ENCODE data around the gene EIF4ENIF1.
"Not testable (repeated sequence)": the region's sequence is repeated elsewhere in the genome, so short reads cannot be mapped to it uniquely, and the experiment has no call there.

The EIF4ENIF1 gene

GRCh38 chr22:31497148-31497938 is 7.7 kb upstream of the EIF4ENIF1 start:
- no peak for TF ChIP-seq CTCF (IDR thresholded peaks at IDR 0.05; ENCODE audit: insufficient read depth, missing control alignments)
- no peak for DNase-seq (ENCODE audit: insufficient read length, low spot score)
- FAIRE-seq: no peak

- TF ChIP-seq CTCF (IDR thresholded peaks at IDR 0.05; ENCODE audit: insufficient read depth, missing control alignments): no peak
- no peak for DNase-seq (ENCODE audit: insufficient read length, low spot score)
- FAIRE-seq: no peak
These were observed 7.1 kb upstream of the EIF4ENIF1 start for GRCh38 chr22:31496735-31497146.

- DNase-seq (ENCODE audit: insufficient read length, low spot score): peak; percentile 22
- peak; percentile 29 for TF ChIP-seq CTCF (IDR thresholded peaks at IDR 0.05; ENCODE audit: insufficient read depth, missing control alignments)
- no peak for FAIRE-seq
These were observed 6.5 kb upstream of the EIF4ENIF1 start, which contains the start of gene SFI1 for GRCh38 chr22:31496007-31496734. SFI1 (plus strand) TSS chr22:31496536; CDS start chr22:31508285, 11,749 bp downstream.

- no peak for DNase-seq (ENCODE audit: insufficient read length, low spot score)
- no peak for FAIRE-seq
These were observed 5.7 kb upstream of the EIF4ENIF1 start for GRCh38 chr22:31495343-31495742.

GRCh38 chr22:31493355-31493754 is 3.7 kb upstream of the EIF4ENIF1 start:
- FAIRE-seq; DNase-seq (ENCODE audit: insufficient read length, low spot score): not testable (repeated sequence)

More at GRCh38 chr22:31495343-31495742, 5.7 kb upstream of the EIF4ENIF1 start:
- TF ChIP-seq CTCF (IDR thresholded peaks at IDR 0.05; ENCODE audit: insufficient read depth, missing control alignments): no peak

- FAIRE-seq: no peak
- TF ChIP-seq CTCF (IDR thresholded peaks at IDR 0.05; ENCODE audit: insufficient read depth, missing control alignments): no peak
These were observed 2.5 kb upstream of the EIF4ENIF1 start for GRCh38 chr22:31492151-31492550.

GRCh38 chr22:31491218-31491962 is 1.7 kb upstream of the EIF4ENIF1 start:
- DNase-seq (ENCODE audit: insufficient read length, low spot score): no peak
- no peak for FAIRE-seq
- TF ChIP-seq CTCF (IDR thresholded peaks at IDR 0.05; ENCODE audit: insufficient read depth, missing control alignments): no peak

More at GRCh38 chr22:31492151-31492550, 2.5 kb upstream of the EIF4ENIF1 start:
- no peak for DNase-seq (ENCODE audit: insufficient read length, low spot score)

Data from D721Med (cell line).